GM19324 (cell line): ENCODE data around the gene TFF1.

ENCODE experiments used
- ATAC-seq: cut with Tn5 transposase; IDR thresholded peaks from one replicate; pipeline ENCODE4 v1.9.1; 2021; ENCODE audit warnings: mild to moderate bottlenecking, moderate library complexity; ENCODE audit not compliant: unreplicated experiment, low FRiP score

Gene TFF1

DNA sequence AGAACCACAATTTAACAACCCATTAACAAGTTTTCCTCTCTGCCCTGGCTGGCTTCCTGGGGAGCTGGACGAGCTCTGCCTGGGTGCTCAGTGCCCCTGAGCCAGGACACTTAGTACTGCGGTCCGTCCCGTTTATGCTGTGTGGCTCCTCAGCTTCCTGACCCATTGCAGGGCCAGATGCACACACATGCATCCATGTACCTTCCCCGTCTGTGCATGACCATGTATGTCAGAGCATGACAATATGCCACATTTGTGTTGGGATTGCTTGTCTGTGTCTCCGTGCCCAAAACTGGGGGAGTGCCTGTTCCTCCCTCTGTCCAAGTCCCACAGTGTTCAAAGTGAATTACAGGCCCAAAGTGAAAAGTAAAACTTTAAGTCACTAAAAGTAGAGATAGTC lies 41.4 kb downstream of the TFF1 start:
- ATAC-seq = no peak

- no peak for ATAC-seq
These were observed 44.5 kb downstream of the TFF1 start for GRCh38 chr21:42321845-42322244.

- ATAC-seq = no peak
These were observed 45.1 kb downstream of the TFF1 start for GRCh38 chr21:42321231-42321630.

DNA sequence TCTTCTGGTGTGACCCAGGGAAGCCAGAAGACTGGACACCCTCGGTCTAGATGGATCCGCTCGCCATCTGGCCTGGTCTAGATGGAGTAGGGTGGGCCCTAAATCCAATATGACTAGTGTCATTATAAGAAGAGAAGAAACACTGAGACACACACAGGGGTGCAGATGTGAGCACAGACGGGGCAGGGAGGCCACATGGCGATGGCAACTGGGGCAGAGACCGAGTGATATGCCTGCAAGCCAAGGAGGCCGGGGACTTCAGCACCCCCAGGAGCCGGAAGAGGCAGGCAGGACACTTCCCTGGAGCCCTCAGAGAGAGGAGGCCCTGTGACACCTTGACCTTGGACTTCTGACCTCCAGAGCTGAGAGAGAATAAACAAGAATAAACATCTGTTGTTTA lies 45.5 kb downstream of the TFF1 start:
- ATAC-seq = no peak

DNA sequence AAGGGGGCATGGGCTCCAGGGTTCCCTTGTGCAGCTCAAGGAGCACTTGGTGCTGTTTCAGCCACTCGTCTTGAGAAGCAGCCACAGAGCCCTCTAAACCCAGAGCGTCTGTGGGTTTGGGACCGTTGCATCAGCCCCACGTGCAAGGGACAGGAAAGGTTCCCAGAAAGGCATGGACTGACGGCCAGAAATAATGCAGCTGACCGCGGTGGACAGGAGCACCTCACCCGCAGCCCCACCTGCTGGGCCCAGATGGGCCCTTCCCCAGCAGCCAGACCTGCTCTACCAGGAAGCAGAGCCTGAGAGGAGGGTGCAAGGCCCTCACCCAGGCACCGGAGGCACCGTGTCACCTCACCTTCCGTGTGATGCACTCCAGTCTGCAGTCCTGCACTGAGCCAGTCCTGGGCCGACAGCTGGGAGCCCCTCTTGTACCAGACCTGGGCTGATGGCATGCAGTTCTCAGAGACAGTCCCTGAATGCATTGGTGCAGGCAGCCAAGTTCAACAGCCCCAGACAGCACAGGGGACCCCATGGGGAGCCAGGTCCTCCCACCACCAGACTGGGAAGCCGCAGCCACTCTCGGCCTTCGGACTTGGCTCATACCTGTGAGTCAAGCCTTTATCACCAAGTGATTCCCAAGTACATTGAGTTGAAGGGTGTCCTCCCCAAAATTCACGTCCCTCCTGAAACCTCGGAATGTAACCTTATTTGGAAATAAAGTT lies 46.3 kb downstream of the TFF1 start:
- ATAC-seq = no peak

DNA sequence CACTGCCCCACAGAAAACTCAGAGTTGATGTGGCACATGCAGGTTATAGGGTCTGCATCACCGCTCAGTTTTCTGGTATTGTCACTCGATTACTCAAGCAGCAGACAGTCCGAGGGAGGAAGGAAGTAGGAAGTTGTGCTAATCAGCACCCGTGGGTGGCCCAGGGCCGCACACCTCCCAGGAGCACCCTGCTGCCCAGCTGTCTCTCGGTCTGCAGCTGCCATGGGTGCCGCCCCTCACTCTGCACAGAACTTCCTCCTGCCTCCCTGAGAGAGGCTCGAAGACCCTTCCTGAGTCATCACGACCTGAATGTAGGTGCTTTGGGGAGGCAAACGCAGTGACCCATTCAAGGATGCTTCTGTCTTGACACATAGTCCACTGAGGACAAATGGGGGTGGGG lies 47.0 kb downstream of the TFF1 start:
- ATAC-seq = no peak

GRCh38 chr21:42317826-42318746 lies 48.2 kb downstream of the TFF1 start:
- no peak for ATAC-seq

DNA sequence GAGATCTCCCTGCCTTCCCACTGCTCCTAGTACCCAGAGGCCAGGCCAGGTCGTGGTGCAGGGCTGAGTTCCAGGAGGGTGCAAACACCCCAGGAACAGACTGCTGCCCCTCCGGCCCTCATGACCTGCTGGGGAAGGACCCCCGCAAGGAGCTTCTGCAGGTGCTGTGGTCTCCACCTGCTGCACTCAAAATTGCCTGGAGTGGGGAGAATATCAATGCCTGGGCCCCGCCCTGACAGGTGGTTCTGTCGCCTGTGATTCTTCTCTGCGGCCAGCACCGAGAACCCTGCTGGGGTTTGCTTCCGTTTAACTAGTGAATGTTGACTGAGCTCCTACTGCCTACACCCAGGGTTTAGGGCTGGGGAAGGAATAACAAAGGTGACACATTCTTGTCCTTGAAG lies 49.0 kb downstream of the TFF1 start:
- ATAC-seq = no peak

DNA sequence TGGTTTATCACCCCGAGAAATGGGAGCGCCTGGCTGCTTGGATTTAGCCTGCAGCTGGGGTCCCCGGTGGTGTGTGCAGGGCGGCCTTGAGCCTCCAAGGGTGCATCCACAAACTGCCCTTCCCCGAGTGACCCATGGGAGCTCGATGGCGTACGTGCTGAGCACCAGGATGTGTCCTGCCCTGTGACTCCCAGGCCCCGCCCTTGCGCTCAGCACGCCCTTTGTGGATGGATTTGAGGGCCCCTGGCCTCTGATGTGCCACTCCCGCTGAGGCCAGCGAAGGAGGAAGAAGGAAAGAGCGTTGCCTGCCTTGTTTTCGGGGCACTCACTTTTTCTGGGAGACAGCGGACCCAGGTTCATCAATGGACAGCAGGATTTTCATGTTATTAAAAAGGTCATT lies 49.4 kb downstream of the TFF1 start:
- ATAC-seq = no peak

DNA sequence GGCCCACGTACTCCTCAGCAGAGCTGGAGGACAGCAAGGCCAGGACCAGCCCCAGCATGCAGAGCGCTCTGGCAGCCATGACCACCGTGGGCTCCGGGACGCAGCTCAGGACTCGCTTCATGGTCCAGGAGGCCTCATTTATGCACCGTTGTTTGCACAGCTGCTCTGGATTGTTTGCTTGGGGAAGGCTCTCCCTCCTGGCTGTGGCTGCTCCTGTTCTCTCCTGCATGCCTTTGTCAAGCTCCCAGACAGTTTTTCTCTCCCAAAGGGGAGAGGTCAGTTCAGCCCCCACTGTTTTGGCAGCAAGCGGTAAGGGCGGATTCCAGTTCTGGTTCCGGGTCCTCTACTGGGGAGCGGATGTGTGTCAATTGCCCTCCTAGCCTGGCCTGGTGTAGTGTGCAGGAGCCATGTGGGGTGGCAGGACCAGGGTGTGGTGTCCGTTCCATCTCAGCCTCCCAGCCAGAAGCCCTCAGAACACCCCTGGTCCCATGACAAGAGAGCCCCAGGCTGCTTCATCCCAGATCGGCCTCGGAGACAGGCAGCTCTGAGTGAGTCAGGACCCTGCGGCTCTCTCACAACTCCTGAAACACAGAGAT lies 50.9 kb downstream of the TFF1 start, which contains the start of gene TFF3:
TSS of gene TFF3 (minus strand) at position 114 of the 596 bp plus-strand sequence. CDS start at position 79, 35 bp downstream.
- no peak for ATAC-seq

DNA sequence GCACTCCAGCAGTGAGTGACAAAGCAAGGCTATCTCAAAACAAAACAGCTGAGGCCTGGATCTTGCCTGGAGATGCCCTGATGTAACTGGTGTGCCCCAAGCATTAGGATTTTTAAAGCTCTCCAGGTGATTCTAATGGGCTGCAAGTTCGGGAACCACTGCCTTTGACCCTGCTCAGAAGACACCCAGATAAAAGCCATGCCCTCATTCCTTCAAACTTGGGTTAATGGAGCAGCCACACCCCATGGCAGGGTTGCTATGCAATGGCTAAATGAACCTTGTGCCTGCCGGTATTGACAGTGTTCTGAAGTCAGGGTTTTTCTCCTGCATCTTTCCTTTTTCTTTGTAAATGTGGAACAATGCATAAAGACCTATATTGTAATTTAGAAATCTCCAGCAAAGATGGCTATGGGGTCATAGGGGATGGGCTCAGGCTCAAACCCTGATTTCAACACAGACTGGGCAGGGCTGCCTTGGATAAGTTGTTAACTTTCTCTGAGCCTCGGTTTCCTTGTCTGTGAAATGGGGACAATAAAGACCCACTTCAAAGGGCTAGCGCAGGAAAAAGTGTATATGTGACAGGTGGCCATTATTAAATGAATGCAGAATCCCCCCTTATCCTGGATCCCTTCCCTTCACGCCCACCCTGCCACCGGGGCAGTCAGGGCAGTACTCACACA lies 51.6 kb downstream of the TFF1 start:
- ATAC-seq = no peak

DNA sequence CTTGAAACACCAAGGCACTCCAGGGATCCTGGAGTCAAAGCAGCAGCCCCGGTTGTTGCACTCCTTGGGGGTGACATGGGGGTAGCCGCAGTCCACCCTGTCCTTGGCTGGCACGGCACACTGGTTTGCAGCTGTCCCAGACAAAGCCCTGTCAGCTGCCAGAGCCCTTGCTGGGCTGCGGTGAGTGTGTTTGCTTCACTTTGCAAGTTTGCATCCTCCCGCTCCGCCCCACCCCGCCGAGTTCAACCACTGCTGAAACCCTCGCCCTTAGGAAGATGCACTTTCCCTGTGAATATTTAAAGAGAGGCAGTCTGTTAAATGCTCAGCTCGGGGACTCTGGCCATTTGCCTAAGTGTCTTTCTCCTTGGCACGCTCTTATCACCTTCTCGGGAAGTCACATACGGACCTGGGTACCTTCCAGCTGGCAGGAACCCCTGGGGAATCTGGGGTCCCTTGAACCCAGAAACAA lies 52.8 kb downstream of the TFF1 start:
- ATAC-seq = no peak

- no peak for ATAC-seq
These were observed 53.7 kb downstream of the TFF1 start for GRCh38 chr21:42312626-42313104.
